OCI-M2 (cell line): Measurements from ENCODE around the gene MRGPRG.
"Not testable (repeated sequence)": the region's sequence is repeated elsewhere in the genome, so short reads cannot be mapped to it uniquely, and the experiment has no call there.

ENCODE experiments used
- DNase-seq: peaks from one replicate; lab custom pipeline; 2025; ENCODE audit not compliant: unreplicated experiment; lab: John Stamatoyannopoulos, UW

The MRGPRG gene

GRCh38 chr11:3176487-3176886 lies 42.1 kb downstream of the MRGPRG start:
- no peak for DNase-seq

- no peak for DNase-seq
These were observed 43.4 kb downstream of the MRGPRG start for GRCh38 chr11:3175194-3175593.

GRCh38 chr11:3174387-3174786 lies 44.2 kb downstream of the MRGPRG start:
- DNase-seq, result no peak

GRCh38 chr11:3173795-3174194 lies 44.8 kb downstream of the MRGPRG start:
- no peak for DNase-seq

- DNase-seq, result no peak
These were observed 46.6 kb downstream of the MRGPRG start for GRCh38 chr11:3171931-3172560.

- DNase-seq, result no peak
These were observed 47.6 kb downstream of the MRGPRG start for GRCh38 chr11:3170756-3171650.

- no peak for DNase-seq
These were observed 48.4 kb downstream of the MRGPRG start for GRCh38 chr11:3170044-3170755.

- DNase-seq, result peak; percentile 57
These were observed 49.2 kb downstream of the MRGPRG start for GRCh38 chr11:3169255-3170043.

- not testable (repeated sequence) for DNase-seq
These were observed 49.8 kb downstream of the MRGPRG start for GRCh38 chr11:3168742-3169254.
